HUES48 (cell line): ENCODE data around the gene SP100.
A peak's percentile ranks its signal among the peaks of the same experiment; 100 is the strongest.

Source experiments
- H3K27ac ChIP-seq: one replicate; pipeline ENCODE4 v1.7.0; 2013; ENCODE audit warnings: low read depth, low read length, inconsistent platforms
- H3K27me3 ChIP-seq: 2 replicates; pipeline ENCODE4 v1.6.1; 2013; ENCODE audit warnings: mild to moderate bottlenecking, low read length; ENCODE audit not compliant: control insufficient read depth, insufficient read depth
- H3K36me3 ChIP-seq: 2 replicates; pipeline ENCODE4 v1.6.1; 2013; ENCODE audit warnings: low read length; ENCODE audit not compliant: control insufficient read depth, insufficient read depth
- H3K4me1 ChIP-seq: 2 replicates; pipeline ENCODE4 v1.6.1; 2013; ENCODE audit warnings: mild to moderate bottlenecking, low read length; ENCODE audit not compliant: control insufficient read depth, insufficient read depth
- H3K4me3 ChIP-seq: 2 replicates; pipeline ENCODE4 v1.5.1; 2013; ENCODE audit warnings: mild to moderate bottlenecking, low read depth, low read length
- H3K9ac ChIP-seq: 2 replicates; pipeline ENCODE4 v1.6.1; 2013; ENCODE audit warnings: mild to moderate bottlenecking, low read depth, low read length, moderate library complexity
- H3K9me3 ChIP-seq: 2 replicates; pipeline ENCODE4 v1.6.1; 2013; ENCODE audit warnings: low read length; ENCODE audit not compliant: control insufficient read depth, insufficient read depth

SP100 gene

GRCh38 chr2:230439590-230439989 is 23.6 kb downstream of the SP100 start:
- Histone ChIP-seq H3K4me3 (no peak overlapping the region), H3K36me3 (no peaks in the 10 kb centered on the region)

GRCh38 chr2:230441227-230441897 is 25.4 kb downstream of the SP100 start:
- H3K4me1 ChIP-seq: no peaks in the 10 kb centered on the region
- H3K9ac ChIP-seq: no peak overlapping the region
- H3K27me3 ChIP-seq: no peaks in the 10 kb centered on the region
- no peaks in the 10 kb centered on the region for H3K9me3 ChIP-seq
- H3K36me3 ChIP-seq: no peaks in the 10 kb centered on the region
- no peak overlapping the region for H3K4me3 ChIP-seq
- H3K27ac ChIP-seq: no peak overlapping the region

More at GRCh38 chr2:230439590-230439989, 23.6 kb downstream of the SP100 start:
- no peaks in the 10 kb centered on the region for H3K27me3 ChIP-seq
- no peaks in the 10 kb centered on the region for H3K9me3 ChIP-seq
- H3K27ac ChIP-seq: no peak overlapping the region
- no peaks in the 10 kb centered on the region for H3K4me1 ChIP-seq
- no peak overlapping the region for H3K9ac ChIP-seq

- Histone ChIP-seq H3K9me3 (no peaks in the 10 kb centered on the region), H3K36me3 (no peaks in the 10 kb centered on the region), H3K4me3 (no peak overlapping the region), H3K4me1 (no peaks in the 10 kb centered on the region), H3K27me3 (no peaks in the 10 kb centered on the region), H3K9ac (no peak overlapping the region), H3K27ac (no peak overlapping the region)
Observed at GRCh38 chr2:230443541-230443940, 27.5 kb downstream of the SP100 start.

GRCh38 chr2:230444832-230445231 is 28.8 kb downstream of the SP100 start:
- Histone ChIP-seq H3K36me3 (no peaks in the 10 kb centered on the region), H3K4me3 (no peak overlapping the region), H3K4me1 (no peaks in the 10 kb centered on the region), H3K9me3 (no peaks in the 10 kb centered on the region), H3K27me3 (no peaks in the 10 kb centered on the region), H3K9ac (no peak overlapping the region), H3K27ac (no peak overlapping the region)

- Histone ChIP-seq H3K4me1 (no peaks in the 10 kb centered on the region), H3K27ac (no peak overlapping the region), H3K9me3 (no peaks in the 10 kb centered on the region), H3K9ac (no peak overlapping the region), H3K4me3 (no peak overlapping the region), H3K36me3 (no peaks in the 10 kb centered on the region), H3K27me3 (no peaks in the 10 kb centered on the region)
Observed at GRCh38 chr2:230447036-230447435, 31.0 kb downstream of the SP100 start.

- Histone ChIP-seq H3K9ac (no peak overlapping the region), H3K4me1 (no peaks in the 10 kb centered on the region), H3K27me3 (no peaks in the 10 kb centered on the region), H3K4me3 (no peak overlapping the region), H3K36me3 (no peaks in the 10 kb centered on the region), H3K27ac (no peak overlapping the region), H3K9me3 (no peaks in the 10 kb centered on the region)
Observed at GRCh38 chr2:230447455-230448451, 31.8 kb downstream of the SP100 start.

DNA sequence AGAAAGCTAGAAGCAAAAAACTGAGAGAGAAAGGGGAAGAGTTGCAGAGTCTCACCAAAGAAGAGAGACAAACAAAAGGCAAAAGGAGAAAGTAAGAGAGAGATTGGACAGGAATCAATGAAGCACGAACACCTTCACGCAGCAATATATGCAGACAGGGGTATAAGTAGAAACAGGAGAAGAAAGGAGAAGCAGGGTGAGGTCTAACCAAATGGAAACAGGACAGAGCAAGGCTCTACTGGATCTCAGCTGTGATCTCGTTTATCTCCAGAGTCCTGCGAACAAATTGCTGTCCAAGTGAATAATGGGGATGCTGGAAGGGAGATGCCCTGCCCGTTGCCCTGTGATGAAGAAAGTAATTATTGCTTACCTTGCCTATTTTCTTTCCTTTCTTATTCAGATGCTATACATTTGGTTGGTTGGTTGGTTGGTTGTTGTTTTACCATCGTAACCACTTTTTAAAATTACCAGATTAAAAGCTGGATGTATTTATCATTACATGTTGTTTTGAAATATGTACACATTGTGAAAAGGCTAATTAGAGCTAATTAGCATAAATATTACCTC is 34.0 kb downstream of the SP100 start:
- Histone ChIP-seq H3K27ac (no peak overlapping the region), H3K4me3 (no peak overlapping the region), H3K36me3 (no peaks in the 10 kb centered on the region), H3K9me3 (no peaks in the 10 kb centered on the region), H3K9ac (no peak overlapping the region), H3K27me3 (no peaks in the 10 kb centered on the region), H3K4me1 (no peaks in the 10 kb centered on the region)

DNA sequence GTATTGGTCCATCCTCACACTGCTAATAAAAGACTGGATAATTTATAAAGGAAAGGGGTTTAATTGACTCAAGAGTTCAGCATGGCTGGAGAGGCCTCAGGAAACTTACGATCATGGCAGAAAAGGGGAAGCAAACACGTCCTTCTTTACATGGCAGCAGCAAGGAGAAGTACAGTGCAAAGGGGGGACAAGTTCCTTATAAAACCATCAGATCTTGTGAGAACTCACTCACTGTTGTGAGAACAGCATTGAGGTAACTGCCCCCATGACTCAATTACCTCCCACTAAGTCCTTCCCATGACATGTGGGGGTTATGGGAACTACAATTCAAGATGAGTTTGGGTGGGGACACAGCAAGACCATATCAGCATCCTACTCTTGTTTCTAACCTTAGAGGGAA is 37.0 kb downstream of the SP100 start:
- no peak overlapping the region for H3K4me3 ChIP-seq
- H3K9ac ChIP-seq: no peak overlapping the region
- no peaks in the 10 kb centered on the region for H3K9me3 ChIP-seq
- H3K27me3 ChIP-seq: no peaks in the 10 kb centered on the region
- no peaks in the 10 kb centered on the region for H3K36me3 ChIP-seq
- H3K27ac ChIP-seq: no peak overlapping the region
- peaks cover 11% of the 10 kb centered on the region for H3K4me1 ChIP-seq

DNA sequence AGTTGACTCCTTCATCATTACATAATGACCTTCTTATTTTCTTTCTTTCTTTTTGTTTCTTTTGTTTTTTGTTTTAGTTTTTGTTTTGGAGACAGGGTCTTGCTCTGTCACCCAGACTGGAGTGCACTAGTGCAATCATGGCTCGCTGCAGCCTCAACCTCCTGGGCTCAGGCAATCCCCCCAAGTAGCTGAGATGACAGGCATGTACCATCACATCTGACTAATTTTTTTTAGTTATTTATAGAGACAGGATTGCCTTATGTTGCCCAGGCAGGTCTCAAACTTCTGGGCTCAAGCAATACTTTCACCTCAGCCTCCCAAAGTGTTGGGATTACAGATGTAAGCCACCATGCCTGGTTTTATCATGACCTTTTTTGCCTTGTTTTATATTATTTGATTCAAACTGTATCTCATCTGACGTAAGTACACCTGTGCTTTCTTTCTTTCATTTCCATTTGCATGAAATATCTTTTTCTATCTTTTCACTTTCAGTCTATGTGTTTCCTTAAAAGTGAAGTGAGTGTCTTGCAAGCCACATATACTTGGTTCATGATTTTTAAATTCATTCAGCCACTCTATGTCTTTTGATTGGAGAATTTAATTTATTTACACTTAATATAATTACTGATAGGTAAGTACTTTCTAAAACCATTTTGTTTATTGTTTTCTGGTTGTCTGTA is 39.1 kb downstream of the SP100 start:
- no peaks in the 10 kb centered on the region for H3K36me3 ChIP-seq
- H3K27me3 ChIP-seq: no peaks in the 10 kb centered on the region
- no peak overlapping the region for H3K27ac ChIP-seq
- H3K4me3 ChIP-seq: no peak overlapping the region
- H3K9me3 ChIP-seq: no peaks in the 10 kb centered on the region
- no peak overlapping the region for H3K9ac ChIP-seq
- H3K4me1 ChIP-seq: peaks cover 15% of the 10 kb centered on the region

GRCh38 chr2:230457073-230457768 is 41.2 kb downstream of the SP100 start:
- Histone ChIP-seq H3K36me3 (no peaks in the 10 kb centered on the region), H3K27ac (no peak overlapping the region), H3K27me3 (no peaks in the 10 kb centered on the region)

More at GRCh38 chr2:230457073-230457768, 41.2 kb downstream of the SP100 start:
- Histone ChIP-seq H3K4me1 (peaks cover 15% of the 10 kb centered on the region), H3K9me3 (no peaks in the 10 kb centered on the region), H3K9ac (no peak overlapping the region), H3K4me3 (peak overlapping the region; percentile 14; the same call in 1 of the 2 replicates)
